Activated CD4-positive, alpha-beta T cell treated with anti-CD3 and anti-CD28 coated beads for 36 hours (primary cell): ENCODE data around the gene SLC10A1. TPM values are rescaled to one million over a fixed set of nuclear protein-coding genes. Genes with fewer than 3 reads are reported as not detected.
A peak's percentile ranks its signal among the peaks of the same experiment; 100 is the strongest.

ENCODE experiments used
- ATAC-seq: fragments of 200-7000 bp; cut with Tn5 transposase; one replicate; pipeline ENCODE4 v1.10.0; 2021; ENCODE audit warnings: mild to moderate bottlenecking, moderate library complexity
- CTCF ChIA-PET: fragments of 350-600 bp; sonication (Branson Sonifier 250); formaldehyde crosslinking; loops from one replicate; lab custom pipeline; 2021; ENCODE audit warnings: antibody characterized with exemption; lab: Charles Lee
- POLR2A ChIA-PET: fragments of 350-600 bp; sonication (Branson Sonifier 250); formaldehyde crosslinking; loops from one replicate; lab custom pipeline; 2021; ENCODE audit warnings: antibody characterized with exemption, inconsistent platforms; lab: Charles Lee
- DNase-seq: peaks from one replicate; pipeline ENCODE4 v3.0.0-alpha.2; 2020
- H3K27ac Mint-ChIP-seq: one replicate; pipeline ENCODE4 v1.8.0; 2021; ENCODE audit warnings: mixed read lengths
- H3K27me3 Mint-ChIP-seq: one replicate; pipeline ENCODE4 v1.8.0; 2021; ENCODE audit warnings: mixed read lengths
- H3K36me3 Mint-ChIP-seq: one replicate; pipeline ENCODE4 v1.8.0; 2021; ENCODE audit warnings: low read depth, mixed read lengths
- H3K4me1 Mint-ChIP-seq: one replicate; pipeline ENCODE4 v1.8.0; 2021; ENCODE audit warnings: mixed read lengths
- H3K4me3 Mint-ChIP-seq: one replicate; pipeline ENCODE4 v1.8.0; 2021; ENCODE audit warnings: mild to moderate bottlenecking, moderate library complexity, mixed read lengths
- H3K9me3 Mint-ChIP-seq: one replicate; pipeline ENCODE4 v1.8.0; 2021; ENCODE audit warnings: low read depth, mixed read lengths
- intact Hi-C, 2 experiments: fragments of 100-400 bp; cut with DNase I in 1 of 2; cut with micrococcal nuclease in 1 of 2; formaldehyde crosslinking; loops; one replicate each; pipeline versions ENCODE4 v1.14.2 to v1.15.1; 2022 to 2024; cut with DNase I, micrococcal nuclease
- total RNA-seq, 2 experiments: library from RNA; stranded (reverse); gene quantifications; one replicate each; pipeline ENCODE4 v1.2.3, GENCODE V29; 2021

Gene SLC10A1
- total RNA-seq, 2 experiments from 2014 or later = not detected

GRCh38 chr14:69769623-69770022, 27.4 kb downstream of the SLC10A1 start:
- Mint-ChIP-seq H3K27ac (peak overlapping the region; percentile 63), H3K27me3 (no peaks in the 10 kb centered on the region), H3K4me3 (peak overlapping the region; percentile 54), H3K36me3 (peaks cover 76% of the 10 kb centered on the region), H3K4me1 (peaks cover 76% of the 10 kb centered on the region), H3K9me3 (peaks cover 4% of the 10 kb centered on the region)
- no peak for ATAC-seq
- intact Hi-C loops = loop anchor here (5.0 to 10.0 kb wide), 7 partner anchors 157 to 1952 kb away; partner anchors contain the start of genes ACTN1 (in 1 of the 2), ERH (in 1 of the 2), EXD2 (in 1 of the 2) and RAD51B (in 1 of the 2)
- CTCF ChIA-PET = no interaction called here
- POLR2A ChIA-PET = interaction anchor here (1.8 kb wide), 1 partner anchor 10 kb away, joined by 4 read pairs; no protein-coding TSS in a partner anchor
- no peak for DNase-seq

DNA sequence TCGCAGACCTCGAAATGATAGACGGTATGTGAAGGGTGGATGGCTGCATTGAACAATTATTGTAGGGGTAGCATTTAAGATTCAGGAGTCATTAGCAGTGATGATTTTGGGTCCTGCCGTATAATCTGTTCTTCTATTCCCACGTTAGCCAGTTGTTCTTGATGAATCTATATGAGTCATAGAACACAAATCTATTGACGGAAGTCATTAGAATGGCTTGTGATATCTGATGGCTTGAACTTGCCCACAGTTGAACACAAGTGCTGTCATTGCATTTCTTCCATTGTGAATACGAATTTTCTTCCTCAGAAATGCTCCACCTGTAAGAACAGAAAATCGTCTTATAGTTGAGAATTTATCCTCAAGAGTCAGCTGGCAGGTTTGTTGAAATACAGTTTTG, 28.2 kb downstream of the SLC10A1 start:
- peaks cover 76% of the 10 kb centered on the region for H3K4me1 Mint-ChIP-seq

DNA sequence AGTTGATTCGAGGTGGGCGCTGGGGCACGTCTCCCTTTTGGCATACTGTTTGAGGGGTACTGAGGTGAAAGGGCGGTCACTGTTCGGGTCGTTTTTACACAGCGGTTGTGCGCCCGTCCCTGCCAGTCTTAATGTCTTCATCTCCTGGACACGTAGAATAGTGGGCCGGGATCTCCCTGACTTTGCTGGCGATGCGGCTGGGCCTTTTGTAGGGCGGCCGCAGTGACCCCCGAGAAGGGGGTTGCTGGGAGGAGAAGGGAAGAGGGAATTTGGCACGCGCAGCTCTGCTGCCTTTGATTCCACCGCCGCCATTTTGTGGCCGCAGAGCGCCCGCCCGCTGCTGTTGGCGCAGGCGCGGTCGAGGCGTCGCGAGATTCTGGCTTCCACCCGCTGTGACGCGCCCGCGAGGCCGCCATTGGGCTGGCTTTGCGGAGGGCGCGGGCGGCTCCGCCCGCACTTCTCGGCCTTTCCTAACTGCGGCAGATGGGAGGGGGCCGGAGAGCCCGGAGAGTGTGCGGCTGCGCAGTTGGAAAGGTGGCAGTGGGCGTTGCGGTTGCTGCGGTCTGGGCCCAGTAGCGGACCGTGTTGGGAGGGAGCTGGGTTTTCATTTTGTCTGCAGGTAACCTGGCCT, 29.6 kb downstream of the SLC10A1 start:
- H3K4me1 Mint-ChIP-seq = peaks cover 77% of the 10 kb centered on the region
- DNase-seq (peak; percentile 96), ATAC-seq (peak; percentile 77)
- H3K9me3 Mint-ChIP-seq = peaks cover 11% of the 10 kb centered on the region
- intact Hi-C loops = loop anchor here (1.0 to 10.0 kb wide), 16 partner anchors 21 to 1950 kb away; partner anchors contain the start of genes ERH (in 2 of the 2), SLC39A9 (in 2 of the 2), SUSD6 (in 2 of the 2) and ACTN1 (in 1 of the 2)
- ChIA-PET CTCF (interaction anchor here (0.8 to 1.6 kb wide), 2 partner anchors 14 to 138 kb away, joined by 3 to 5 read pairs; no protein-coding TSS in a partner anchor), POLR2A (interaction anchor here (0.6 to 2.7 kb wide), 8 partner anchors 8 to 370 kb away, joined by 3 to 14 read pairs (median 4); partner anchors contain the start of genes ERH and SLC39A9)
- peak overlapping the region; percentile 99 for H3K27ac Mint-ChIP-seq
- H3K4me3 Mint-ChIP-seq = peak overlapping the region; percentile 96
- H3K36me3 Mint-ChIP-seq = peaks cover 65% of the 10 kb centered on the region
- no peaks in the 10 kb centered on the region for H3K27me3 Mint-ChIP-seq

More for the DNA sequence above, 28.2 kb downstream of the SLC10A1 start:
- intact Hi-C loops = loop anchor here (5.0 to 10.0 kb wide), 7 partner anchors 157 to 1952 kb away; partner anchors contain the start of genes ACTN1 (in 1 of the 2), ERH (in 1 of the 2), EXD2 (in 1 of the 2) and RAD51B (in 1 of the 2)
- no peak for ATAC-seq
- H3K4me3 Mint-ChIP-seq = peak overlapping the region; percentile 96
- H3K27me3 Mint-ChIP-seq = no peaks in the 10 kb centered on the region
- peak overlapping the region; percentile 99 for H3K27ac Mint-ChIP-seq
- ChIA-PET CTCF (interaction anchor here (1.6 kb wide), 1 partner anchor 13 kb away, joined by 5 read pairs; no protein-coding TSS in a partner anchor), POLR2A (interaction anchor here (1.8 to 2.7 kb wide), 2 partner anchors 8 to 9 kb away, joined by 4 to 14 read pairs; no protein-coding TSS in a partner anchor)
- peaks cover 75% of the 10 kb centered on the region for H3K36me3 Mint-ChIP-seq
- peaks cover 7% of the 10 kb centered on the region for H3K9me3 Mint-ChIP-seq
- no peak for DNase-seq

DNA sequence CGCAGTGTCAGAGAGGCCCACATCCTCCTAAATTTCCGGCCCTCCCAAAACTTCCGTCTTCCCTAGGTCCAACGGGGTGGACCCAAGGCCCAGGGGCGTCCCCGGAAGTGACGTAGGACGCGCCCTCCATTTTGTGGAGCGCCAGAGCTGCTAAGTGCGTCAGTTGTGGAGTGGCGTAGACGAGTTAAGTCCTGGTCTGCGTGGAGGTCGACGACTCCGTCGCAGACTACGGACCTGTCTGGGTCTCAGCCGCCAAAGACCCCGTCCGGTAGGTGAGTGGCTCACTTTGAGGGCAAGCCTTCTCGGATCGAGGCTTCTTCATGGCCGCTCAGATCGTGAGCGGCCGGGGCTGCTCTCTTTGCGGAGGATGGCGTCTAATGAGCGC, 30.1 kb downstream of the SLC10A1 start, which contains the start of gene SRSF5:
Gene SRSF5 (plus strand): TSS at position 159 of the 385 bp plus-strand sequence. CDS start 1,015 bp downstream, outside the sequence.
- peak within 1 kb of the TSS; percentile 99 for H3K27ac Mint-ChIP-seq
- CTCF ChIA-PET = interaction anchor here (1.0 to 1.1 kb wide), 2 partner anchors 10 to 22 kb away, joined by 3 read pairs; no protein-coding TSS in a partner anchor
- H3K27me3 Mint-ChIP-seq = no peaks in the 10 kb centered on the region
- ATAC-seq (peak; percentile 76), DNase-seq (peak; percentile 96)
- POLR2A ChIA-PET = interaction anchor here (0.6 to 2.7 kb wide), 8 partner anchors 10 to 1084 kb away, joined by 3 to 14 read pairs (median 3); partner anchors contain the start of genes ERH and SLC39A9
- H3K4me1 Mint-ChIP-seq = peaks cover 77% of the 10 kb centered on the region
- H3K4me3 Mint-ChIP-seq = peak within 1 kb of the TSS; percentile 96
- H3K36me3 Mint-ChIP-seq = peaks cover 60% of the 10 kb centered on the region
- intact Hi-C loops = loop anchor here (1.0 to 10.0 kb wide), 16 partner anchors 21 to 1950 kb away; partner anchors contain the start of genes ERH (in 2 of the 2), SLC39A9 (in 2 of the 2), SUSD6 (in 2 of the 2) and ACTN1 (in 1 of the 2)
- H3K9me3 Mint-ChIP-seq = peaks cover 11% of the 10 kb centered on the region

GRCh38 chr14:69763761-69764510, 33.1 kb downstream of the SLC10A1 start:
- Mint-ChIP-seq H3K27me3 (no peaks in the 10 kb centered on the region), H3K27ac (peak overlapping the region; percentile 89), H3K9me3 (peaks cover 11% of the 10 kb centered on the region), H3K36me3 (peaks cover 34% of the 10 kb centered on the region), H3K4me3 (no peak overlapping the region), H3K4me1 (peaks cover 58% of the 10 kb centered on the region)
- peak; percentile 59 for DNase-seq
- intact Hi-C loops = loop anchor here (10.0 kb wide), 2 partner anchors 369 to 1551 kb away; partner anchors contain the start of genes ERH (in 1 of the 2) and SLC39A9 (in 1 of the 2)
- ChIA-PET POLR2A (no interaction called here), CTCF (no interaction called here)
- ATAC-seq = peak; percentile 25

GRCh38 chr14:69760810-69761209, 36.2 kb downstream of the SLC10A1 start:
- peaks cover 9% of the 10 kb centered on the region for H3K9me3 Mint-ChIP-seq

DNA sequence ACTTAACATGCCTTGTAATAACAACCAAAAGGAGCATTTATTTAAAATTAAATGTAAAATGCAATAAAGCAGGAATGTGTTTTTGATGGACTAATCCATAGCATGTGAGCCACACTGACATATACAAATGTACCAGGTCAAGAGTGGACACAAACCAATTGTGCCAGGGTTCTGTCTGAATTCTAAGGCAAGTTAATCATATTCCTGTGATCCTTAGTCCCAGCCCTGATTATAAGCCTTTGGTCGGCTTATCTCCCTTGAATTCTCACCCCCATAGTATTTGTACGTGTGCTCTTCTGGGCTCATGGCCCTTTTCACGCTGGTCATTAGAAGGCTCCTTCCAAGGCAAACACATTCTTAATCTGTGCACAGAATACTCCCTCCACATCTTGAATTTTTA, 40.7 kb downstream of the SLC10A1 start:
- H3K9me3 Mint-ChIP-seq = no peaks in the 10 kb centered on the region
- no peaks in the 10 kb centered on the region for H3K27me3 Mint-ChIP-seq
- no peak overlapping the region for H3K4me3 Mint-ChIP-seq
- ChIA-PET CTCF (interaction anchor here (1.4 kb wide), 1 partner anchor 30 kb away, joined by 3 read pairs; no protein-coding TSS in a partner anchor), POLR2A (no interaction called here)
- no peak overlapping the region for H3K27ac Mint-ChIP-seq
- peaks cover 14% of the 10 kb centered on the region for H3K4me1 Mint-ChIP-seq
- H3K36me3 Mint-ChIP-seq = no peaks in the 10 kb centered on the region
- intact Hi-C loops = no loop called here
- no peak for ATAC-seq
- DNase-seq = no peak

More at GRCh38 chr14:69760810-69761209, 36.2 kb downstream of the SLC10A1 start:
- no peak overlapping the region for H3K27ac Mint-ChIP-seq
- ChIA-PET POLR2A (no interaction called here), CTCF (interaction anchor here (0.8 to 1.0 kb wide), 3 partner anchors 9 to 33 kb away, joined by 3 read pairs; no protein-coding TSS in a partner anchor)
- no peaks in the 10 kb centered on the region for H3K27me3 Mint-ChIP-seq
- DNase-seq = no peak
- H3K4me3 Mint-ChIP-seq = no peak overlapping the region
- peaks cover 10% of the 10 kb centered on the region for H3K36me3 Mint-ChIP-seq
- ATAC-seq = no peak
- intact Hi-C loops = loop anchor here (10.0 kb wide), 2 partner anchors 366 to 1554 kb away; partner anchors contain the start of genes ERH (in 1 of the 2) and SLC39A9 (in 1 of the 2)
- peaks cover 39% of the 10 kb centered on the region for H3K4me1 Mint-ChIP-seq

DNA sequence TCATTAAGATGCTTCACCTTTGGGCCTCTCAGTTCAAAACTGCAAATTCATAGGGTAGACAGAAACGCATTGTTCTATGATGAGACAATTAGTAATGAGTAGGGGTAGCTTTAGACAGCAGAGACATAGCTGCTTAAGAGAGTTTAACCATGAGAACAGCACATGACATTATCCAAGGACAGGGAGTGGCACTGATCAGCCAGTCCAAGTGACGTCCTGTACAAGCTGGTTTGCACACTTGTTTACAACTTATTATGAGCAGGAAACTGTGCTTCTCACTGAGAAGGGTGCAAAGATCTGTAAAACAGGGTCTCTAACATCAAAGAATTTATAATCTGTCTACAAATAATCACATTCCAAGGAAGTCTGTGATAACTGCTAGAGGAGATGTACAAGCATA, 41.3 kb downstream of the SLC10A1 start:
- DNase-seq = no peak
- H3K27ac Mint-ChIP-seq = no peak overlapping the region
- ChIA-PET CTCF (interaction anchor here (0.7 to 1.4 kb wide), 2 partner anchors 29 to 115 kb away, joined by 3 read pairs; no protein-coding TSS in a partner anchor), POLR2A (no interaction called here)
- ATAC-seq = peak; percentile 9
- no peaks in the 10 kb centered on the region for H3K9me3 Mint-ChIP-seq
- no peak overlapping the region for H3K4me3 Mint-ChIP-seq
- H3K27me3 Mint-ChIP-seq = no peaks in the 10 kb centered on the region
- intact Hi-C loops = no loop called here
- H3K4me1 Mint-ChIP-seq = peaks cover 11% of the 10 kb centered on the region
- H3K36me3 Mint-ChIP-seq = no peaks in the 10 kb centered on the region

DNA sequence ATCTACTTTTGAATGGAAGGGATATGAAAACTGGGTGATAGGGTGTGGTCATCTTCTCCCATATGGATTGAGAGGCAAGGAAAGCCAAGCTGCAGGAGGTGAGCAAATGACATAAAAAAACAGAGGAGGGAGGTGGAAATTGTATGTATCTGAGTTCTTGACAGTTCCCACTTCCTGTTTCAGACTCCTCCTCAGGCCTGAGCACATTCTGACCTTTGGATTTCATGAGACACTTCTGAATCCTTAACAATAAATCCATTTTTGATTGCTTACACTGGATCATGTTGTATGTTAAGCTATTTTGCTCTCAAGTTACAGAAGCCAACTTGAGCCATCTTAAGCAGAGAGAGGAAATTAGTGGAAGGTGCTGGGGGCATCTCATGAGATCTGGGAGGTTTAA, 41.7 kb downstream of the SLC10A1 start:
- ATAC-seq (peak; percentile 49), DNase-seq (no peak)
- POLR2A ChIA-PET = no interaction called here
- H3K27ac Mint-ChIP-seq = no peak overlapping the region
- no peaks in the 10 kb centered on the region for H3K9me3 Mint-ChIP-seq
- peaks cover 10% of the 10 kb centered on the region for H3K4me1 Mint-ChIP-seq
- H3K36me3 Mint-ChIP-seq = no peaks in the 10 kb centered on the region
- no peak overlapping the region for H3K4me3 Mint-ChIP-seq
- CTCF ChIA-PET = interaction anchor here (0.7 to 1.4 kb wide), 2 partner anchors 29 to 115 kb away, joined by 3 read pairs; no protein-coding TSS in a partner anchor
- intact Hi-C loops = no loop called here
- H3K27me3 Mint-ChIP-seq = no peaks in the 10 kb centered on the region

DNA sequence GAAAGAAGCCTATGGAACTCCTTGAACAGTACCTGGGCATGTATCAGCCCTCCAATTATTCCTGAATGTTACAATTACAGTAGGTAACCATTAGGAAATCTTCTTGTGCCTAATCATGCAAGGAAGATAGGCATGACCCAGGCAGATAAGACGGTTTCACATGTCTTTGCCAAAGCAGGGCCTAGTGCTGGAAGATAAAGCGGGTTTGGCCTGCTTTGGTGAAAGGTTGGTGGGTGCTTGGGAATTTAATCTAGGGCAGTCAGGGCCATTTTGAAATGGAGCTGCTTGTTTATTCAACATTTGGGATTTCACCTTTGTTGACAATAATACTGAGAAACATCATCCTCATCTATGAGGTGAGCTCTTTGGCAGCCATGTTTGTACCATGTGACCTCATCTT, 42.6 kb downstream of the SLC10A1 start:
- peaks cover 10% of the 10 kb centered on the region for H3K4me1 Mint-ChIP-seq
- ATAC-seq (no peak), DNase-seq (no peak)
- no peak overlapping the region for H3K4me3 Mint-ChIP-seq
- no peaks in the 10 kb centered on the region for H3K9me3 Mint-ChIP-seq
- H3K27me3 Mint-ChIP-seq = no peaks in the 10 kb centered on the region
- H3K36me3 Mint-ChIP-seq = no peaks in the 10 kb centered on the region
- POLR2A ChIA-PET = no interaction called here
- H3K27ac Mint-ChIP-seq = no peak overlapping the region
- intact Hi-C loops = no loop called here
- CTCF ChIA-PET = interaction anchor here (0.6 kb wide), 1 partner anchor 1446 kb away, joined by 3 read pairs; no protein-coding TSS in a partner anchor
